GM19238 (cell line): Measurements from ENCODE around the gene SERTAD2.

ENCODE experiments used
- DNase-seq: peaks from one replicate; pipeline ENCODE4 v3.0.0; 2011; ENCODE audit warnings: low spot score; ENCODE audit not compliant: insufficient read length

The SERTAD2 gene

GRCh38 chr2:64649626-64650025 is 4.1 kb downstream of the SERTAD2 start:
- DNase-seq: no peak

- DNase-seq: no peak
Measured at GRCh38 chr2:64649013-64649484, 4.7 kb downstream of the SERTAD2 start.

GRCh38 chr2:64646007-64646880 is 7.5 kb downstream of the SERTAD2 start:
- DNase-seq: no peak

- DNase-seq: peak; percentile 56
Measured at GRCh38 chr2:64644458-64645382, 9.0 kb downstream of the SERTAD2 start.

GRCh38 chr2:64643838-64644457 is 9.8 kb downstream of the SERTAD2 start:
- DNase-seq: no peak

- no peak for DNase-seq
Measured at GRCh38 chr2:64641599-64641998, 12.1 kb downstream of the SERTAD2 start.

GRCh38 chr2:64640153-64641044 is 13.3 kb downstream of the SERTAD2 start:
- DNase-seq: no peak

GRCh38 chr2:64639691-64640090 is 14.0 kb downstream of the SERTAD2 start:
- no peak for DNase-seq

- no peak for DNase-seq
Measured at GRCh38 chr2:64638502-64639120, 15.1 kb downstream of the SERTAD2 start.

- DNase-seq: no peak
Measured at GRCh38 chr2:64637931-64638330, 15.8 kb downstream of the SERTAD2 start.

- DNase-seq: no peak
Measured at GRCh38 chr2:64637000-64637635, 16.6 kb downstream of the SERTAD2 start.

GRCh38 chr2:64635976-64636911 is 17.5 kb downstream of the SERTAD2 start:
- peak; percentile 61 for DNase-seq

- no peak for DNase-seq
Measured at GRCh38 chr2:64634345-64635267, 19.1 kb downstream of the SERTAD2 start.

GRCh38 chr2:64632835-64633819 is 20.6 kb downstream of the SERTAD2 start:
- DNase-seq: no peak

GRCh38 chr2:64631771-64632170 is 21.9 kb downstream of the SERTAD2 start:
- DNase-seq: no peak

- no peak for DNase-seq
Measured at GRCh38 chr2:64630752-64631151, 23.0 kb downstream of the SERTAD2 start.
